ENCODE results near the gene NCAN.
"Not testable (repeated sequence)": the region's sequence is repeated elsewhere in the genome, so short reads cannot be mapped to it uniquely, and the experiment has no call there.

DNA sequence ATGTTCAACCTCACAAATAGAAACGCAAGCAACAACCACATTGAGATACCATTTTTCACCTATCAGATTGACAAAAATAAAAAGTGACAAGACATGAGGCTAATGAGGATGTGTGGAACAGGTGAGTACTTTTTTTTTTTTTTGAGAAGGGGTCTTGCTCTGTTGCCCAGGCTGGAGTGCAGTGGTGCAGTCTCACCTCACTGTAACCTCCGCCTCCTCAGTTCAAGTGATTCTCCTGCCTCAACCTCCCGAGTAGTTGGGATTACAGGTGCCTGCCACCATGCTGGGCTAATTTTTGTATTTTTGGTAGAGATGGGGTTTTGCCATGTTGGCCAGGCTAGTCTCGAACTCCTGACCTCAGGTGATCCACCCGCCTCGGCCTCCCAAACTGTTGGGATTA lies 41.7 kb downstream of the NCAN start:
- TF ChIP-seq, protein P1, sequence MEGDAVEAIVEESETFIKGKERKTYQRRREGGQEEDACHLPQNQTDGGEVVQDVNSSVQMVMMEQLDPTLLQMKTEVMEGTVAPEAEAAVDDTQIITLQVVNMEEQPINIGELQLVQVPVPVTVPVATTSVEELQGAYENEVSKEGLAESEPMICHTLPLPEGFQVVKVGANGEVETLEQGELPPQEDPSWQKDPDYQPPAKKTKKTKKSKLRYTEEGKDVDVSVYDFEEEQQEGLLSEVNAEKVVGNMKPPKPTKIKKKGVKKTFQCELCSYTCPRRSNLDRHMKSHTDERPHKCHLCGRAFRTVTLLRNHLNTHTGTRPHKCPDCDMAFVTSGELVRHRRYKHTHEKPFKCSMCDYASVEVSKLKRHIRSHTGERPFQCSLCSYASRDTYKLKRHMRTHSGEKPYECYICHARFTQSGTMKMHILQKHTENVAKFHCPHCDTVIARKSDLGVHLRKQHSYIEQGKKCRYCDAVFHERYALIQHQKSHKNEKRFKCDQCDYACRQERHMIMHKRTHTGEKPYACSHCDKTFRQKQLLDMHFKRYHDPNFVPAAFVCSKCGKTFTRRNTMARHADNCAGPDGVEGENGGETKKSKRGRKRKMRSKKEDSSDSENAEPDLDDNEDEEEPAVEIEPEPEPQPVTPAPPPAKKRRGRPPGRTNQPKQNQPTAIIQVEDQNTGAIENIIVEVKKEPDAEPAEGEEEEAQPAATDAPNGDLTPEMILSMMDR (IDR thresholded peaks at IDR 0.05) = not testable (repeated sequence)
- not testable (repeated sequence) for TF ChIP-seq POLR2A (IDR thresholded peaks at IDR 0.05)
